ENCODE measurements around the gene SEMA4F.
"Not testable (repeated sequence)": the region's sequence is repeated elsewhere in the genome, so short reads cannot be mapped to it uniquely, and the experiment has no call there.

SEMA4F gene

GRCh38 chr2:74653985-74654882, at the start of gene SEMA4F:
SEMA4F (plus strand) TSS chr2:74654247; CDS start chr2:74654377, 130 bp downstream.
- DNase-seq (ENCODE audit: low read depth in 3 of 3, low spot score in 1 of 3), result peak; percentile 85 to 87 (median 86)

DNA sequence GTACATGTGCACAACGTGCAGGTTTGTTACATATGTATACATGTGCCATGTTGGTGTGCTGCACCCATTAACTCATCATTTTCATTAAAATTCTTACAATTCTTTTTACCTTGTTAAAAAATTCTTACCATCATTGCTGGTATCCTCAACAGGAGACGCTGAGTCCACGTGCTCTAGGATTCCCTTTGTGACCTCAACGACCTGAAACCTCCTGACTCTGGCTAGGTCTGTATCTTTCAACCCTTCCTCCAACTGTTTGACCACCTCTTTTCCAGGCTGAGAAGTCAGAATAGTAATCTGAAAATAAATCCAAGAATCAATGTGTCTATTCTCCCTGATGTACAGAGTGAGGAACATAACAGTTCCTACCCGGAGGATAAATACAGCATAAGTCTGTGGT, 47.1 kb upstream of the SEMA4F start:
- DNase-seq (ENCODE audit: low read depth in 3 of 3, low spot score in 1 of 3), result no peak

DNA sequence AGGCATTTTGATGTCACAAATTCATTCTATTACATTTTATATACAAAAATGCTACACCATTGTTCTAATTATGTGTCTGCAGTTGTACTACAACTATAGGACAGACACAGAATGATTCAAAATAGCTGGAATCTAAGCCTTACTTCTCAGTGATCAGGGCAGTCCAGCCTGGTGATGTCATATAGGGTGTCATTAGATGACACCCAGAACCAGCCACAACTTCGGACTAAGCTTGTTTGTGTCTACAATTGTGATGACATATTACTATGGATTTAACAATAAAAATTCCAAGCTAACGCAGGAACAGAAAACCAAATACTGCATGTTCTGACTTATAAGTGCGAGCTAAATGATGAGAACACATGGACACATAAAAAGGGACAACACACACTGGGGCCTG, 36.9 kb upstream of the SEMA4F start:
- no peak for DNase-seq (ENCODE audit: low read depth in 3 of 3, low spot score in 1 of 3)

DNA sequence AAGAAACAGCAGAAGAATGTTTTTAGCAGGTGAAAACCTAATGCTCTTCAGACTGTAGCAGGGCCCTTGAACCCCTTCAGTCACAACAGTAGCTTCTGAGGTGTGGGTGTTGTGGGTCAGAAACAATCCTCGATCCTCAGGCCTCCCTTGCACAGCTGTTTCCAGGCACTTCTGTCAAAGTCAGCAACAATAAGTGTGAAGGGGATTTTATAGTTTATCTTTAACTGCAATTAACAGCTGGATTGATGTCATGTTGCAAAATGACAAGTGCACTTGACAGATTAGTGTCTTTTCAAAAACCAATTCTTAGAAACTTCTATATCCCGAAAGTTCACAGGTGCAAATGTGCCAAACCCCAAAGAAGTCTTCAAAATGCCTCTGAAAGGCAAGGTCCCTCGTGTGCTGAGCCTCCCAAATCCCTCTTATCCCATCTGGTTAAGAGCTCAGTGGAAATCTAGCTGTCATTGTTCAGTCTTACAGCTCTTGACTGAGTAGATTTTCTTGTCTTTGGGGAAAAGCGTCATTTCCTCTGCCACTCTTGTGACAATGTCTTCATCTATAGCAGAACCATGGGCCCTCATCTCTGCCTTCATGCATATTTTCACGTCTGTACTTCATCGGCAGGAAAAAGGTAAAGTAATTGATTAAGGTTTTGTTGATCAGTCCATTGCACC, 35.5 kb upstream of the SEMA4F start:
- no peak for DNase-seq (ENCODE audit: low read depth in 3 of 3, low spot score in 1 of 3)

GRCh38 chr2:74619651-74620297, 34.3 kb upstream of the SEMA4F start:
- no peak for DNase-seq (ENCODE audit: low read depth in 3 of 3, low spot score in 1 of 3)

- no peak for DNase-seq (ENCODE audit: low read depth in 3 of 3, low spot score in 1 of 3)
Measured at GRCh38 chr2:74620671-74621070, 33.4 kb upstream of the SEMA4F start.

DNA sequence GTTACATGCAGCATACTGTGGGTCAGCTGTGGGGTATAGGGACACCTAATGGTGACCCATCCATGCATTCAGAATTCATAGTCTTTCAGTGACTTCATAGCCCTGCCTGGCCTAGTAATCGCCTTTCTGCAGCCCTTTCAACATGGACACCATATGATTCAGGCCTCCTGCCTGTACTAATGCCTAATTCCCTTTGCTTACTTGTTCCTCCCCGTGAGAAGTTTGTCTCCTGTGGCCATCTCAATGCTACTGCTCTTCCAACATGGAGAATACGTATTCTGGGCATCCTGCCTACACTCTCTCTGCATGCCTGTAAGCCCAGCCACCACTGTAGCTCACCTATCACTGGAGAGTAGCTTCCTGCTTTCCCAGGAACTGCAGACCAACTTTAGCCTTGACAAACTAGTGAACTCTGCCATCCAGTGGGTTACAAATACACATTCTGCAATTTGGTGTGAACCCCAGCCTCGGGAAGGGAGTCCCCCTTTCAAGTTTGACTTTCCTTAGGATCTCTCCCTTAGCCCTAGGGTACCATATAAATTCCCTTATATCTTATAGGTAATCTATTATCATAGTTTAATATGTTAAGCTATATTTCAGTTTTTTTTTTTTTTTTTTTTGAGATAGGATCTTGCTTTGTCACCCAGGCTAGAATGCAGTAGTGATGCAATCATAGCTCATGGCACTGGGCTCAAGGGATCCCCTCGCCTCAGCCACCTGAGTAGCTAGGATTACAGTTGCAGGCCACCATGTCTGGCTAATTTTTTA, 28.2 kb upstream of the SEMA4F start:
- DNase-seq (ENCODE audit: low read depth in 3 of 3, low spot score in 1 of 3), result no peak

GRCh38 chr2:74628538-74629105, 25.4 kb upstream of the SEMA4F start:
- no peak for DNase-seq (ENCODE audit: low read depth in 3 of 3, low spot score in 1 of 3)

GRCh38 chr2:74630454-74630853, 23.6 kb upstream of the SEMA4F start:
- DNase-seq (ENCODE audit: low read depth in 3 of 3, low spot score in 1 of 3), result not testable (repeated sequence)

DNA sequence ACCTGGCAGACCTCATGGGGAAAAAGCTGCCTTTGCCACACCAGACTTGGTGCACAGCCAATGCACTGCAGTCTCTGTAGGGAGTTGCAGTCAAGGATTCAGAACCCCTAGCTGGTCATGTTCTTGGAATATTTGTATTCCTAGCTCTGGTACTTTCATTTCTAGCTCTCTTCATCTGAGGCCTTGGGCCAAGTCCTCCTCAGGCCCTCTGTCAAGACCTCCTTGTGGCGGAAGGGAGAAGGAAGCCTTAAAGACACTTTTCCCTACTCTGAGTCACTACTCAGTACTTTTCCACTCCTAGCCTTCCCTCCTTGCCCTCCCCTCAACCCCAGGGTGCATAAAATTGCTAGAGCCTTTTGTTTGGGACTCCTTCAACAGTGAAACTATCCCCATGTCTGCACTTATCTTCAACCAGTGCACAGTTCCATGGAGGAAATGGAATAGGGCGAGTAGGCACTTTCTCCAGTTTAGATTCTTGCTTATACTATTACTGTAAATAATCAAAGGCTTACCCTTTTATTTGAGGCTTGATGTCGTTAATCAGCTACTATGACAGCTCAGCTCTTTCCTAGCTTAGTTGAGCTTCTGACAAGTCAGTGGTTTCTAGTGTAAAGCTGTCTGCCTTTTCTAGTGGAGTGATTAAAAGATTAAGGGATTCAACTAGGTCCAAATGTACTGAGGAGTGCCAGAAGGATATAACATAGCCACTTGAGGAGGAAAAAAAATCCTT, 21.7 kb upstream of the SEMA4F start:
- no peak for DNase-seq (ENCODE audit: low read depth in 3 of 3, low spot score in 1 of 3)

- no peak for DNase-seq (ENCODE audit: low read depth in 3 of 3, low spot score in 1 of 3)
Measured at GRCh38 chr2:74632939-74633312, 21.1 kb upstream of the SEMA4F start.

GRCh38 chr2:74639550-74639949, 14.5 kb upstream of the SEMA4F start:
- DNase-seq (ENCODE audit: low read depth in 3 of 3, low spot score in 1 of 3), result no peak

DNA sequence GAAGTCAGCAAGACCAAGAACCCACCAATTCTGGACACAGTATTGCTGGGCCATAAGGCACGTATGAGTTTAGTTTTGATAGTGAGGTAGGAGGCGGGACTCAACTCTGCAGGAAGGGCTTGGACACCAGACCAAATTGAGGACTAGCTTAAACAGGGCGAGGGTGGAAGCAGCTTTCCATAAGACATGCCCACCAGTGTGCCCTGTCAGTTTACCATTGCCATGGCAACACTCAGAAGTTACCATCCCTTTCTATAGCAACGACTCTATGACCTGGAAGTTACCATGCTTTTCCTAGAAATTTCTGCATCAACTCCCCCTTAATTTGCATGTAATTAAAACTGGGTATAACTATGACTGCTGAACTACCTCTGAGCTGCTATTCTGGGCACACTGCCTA, 8.7 kb upstream of the SEMA4F start:
- no peak for DNase-seq (ENCODE audit: low read depth in 3 of 3, low spot score in 1 of 3)

DNA sequence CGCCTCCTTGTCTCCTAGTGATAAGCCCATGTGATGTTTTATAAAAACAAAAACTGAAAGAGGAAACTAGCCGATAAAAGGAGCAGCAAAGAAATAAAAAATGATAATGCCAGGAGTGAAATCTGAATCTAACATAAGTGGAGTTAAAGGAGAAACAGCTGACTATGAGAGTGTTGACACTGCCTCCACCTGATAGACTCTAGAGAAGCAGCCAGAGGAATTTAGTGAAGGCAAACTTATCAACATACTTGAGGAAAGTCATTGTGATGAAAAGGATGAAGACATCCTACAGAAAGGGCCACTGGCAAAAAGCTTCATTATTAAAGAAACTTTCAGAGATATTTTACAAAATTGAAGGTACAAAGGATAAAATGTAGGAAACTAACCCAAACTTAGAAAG, 7.8 kb upstream of the SEMA4F start:
- no peak for DNase-seq (ENCODE audit: low read depth in 3 of 3, low spot score in 1 of 3)

- DNase-seq (ENCODE audit: low read depth in 3 of 3, low spot score in 1 of 3), result no peak
Measured at GRCh38 chr2:74646834-74647482, 7.1 kb upstream of the SEMA4F start.

GRCh38 chr2:74648009-74648443, 6.0 kb upstream of the SEMA4F start, which contains the start of gene M1AP:
M1AP (minus strand) TSS chr2:74648330; CDS start chr2:74640275, 8,055 bp downstream.
- DNase-seq (ENCODE audit: low read depth in 3 of 3, low spot score in 1 of 3), result no peak

DNA sequence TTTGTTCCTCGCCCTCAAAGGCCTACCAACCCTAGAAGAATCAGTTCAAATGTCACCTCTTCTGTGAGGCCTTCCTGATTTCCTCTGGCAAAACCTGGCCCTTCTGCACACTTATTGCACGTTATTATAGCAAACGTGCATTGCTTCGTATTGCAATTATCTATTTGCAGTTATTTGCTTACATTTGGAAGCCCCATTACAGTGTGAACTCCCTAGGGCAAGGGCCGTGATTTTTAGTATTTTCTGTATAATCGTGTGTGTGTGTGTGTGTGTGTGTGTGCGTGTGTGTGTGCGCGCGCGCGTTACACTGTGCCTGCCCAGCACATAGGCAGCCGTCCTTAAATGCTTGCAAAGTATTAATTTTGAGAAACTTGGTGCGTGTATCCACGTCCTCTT, 460 bp upstream of the SEMA4F start:
- DNase-seq (ENCODE audit: low read depth in 3 of 3, low spot score in 1 of 3), result no peak

- DNase-seq (ENCODE audit: low read depth in 3 of 3, low spot score in 1 of 3), result no peak
Measured at GRCh38 chr2:74655579-74655978, 1.5 kb downstream of the SEMA4F start.

- no peak for DNase-seq (ENCODE audit: low read depth in 3 of 3, low spot score in 1 of 3)
Measured at GRCh38 chr2:74658516-74658915, 4.5 kb downstream of the SEMA4F start.

DNA sequence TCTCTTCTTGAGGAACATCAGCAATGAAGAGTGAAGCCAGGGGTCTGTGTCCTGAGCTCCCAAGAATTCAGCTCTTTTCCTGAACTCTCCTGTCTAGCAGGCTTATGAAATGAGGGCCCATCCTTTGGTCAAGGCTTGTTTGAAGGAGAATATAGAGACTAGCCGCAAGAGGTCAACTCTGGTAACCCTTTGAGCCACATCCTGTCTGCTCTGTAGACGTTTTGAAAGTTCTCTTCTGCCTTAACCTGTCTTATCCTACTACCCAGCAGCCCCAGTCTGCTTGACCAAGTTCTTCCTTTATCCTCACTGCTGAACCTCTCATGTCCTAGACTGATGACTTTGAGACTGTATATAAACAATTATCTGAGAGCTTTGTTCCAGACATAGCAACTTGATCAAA, 5.4 kb downstream of the SEMA4F start:
- DNase-seq (ENCODE audit: low read depth in 3 of 3, low spot score in 1 of 3), result no peak

Measured in stimulated activated CD4-positive, alpha-beta T cell treated with anti-CD3 and anti-CD28 coated beads, TNF-alpha, amount 100 ng/mL, for 1 hour (primary cell).